CD14-positive monocyte (primary cell): Measurements from ENCODE around the gene DLG1. TPM values are rescaled to one million over a fixed set of nuclear protein-coding genes. Genes with fewer than 3 reads are reported as not detected.

Experiments used
- DNase-seq, 3 donors: peaks; one replicate each; pipeline ENCODE4 v3.0.0-alpha.2; 2011 to 2022
- H2AFZ ChIP-seq: 2 replicates; pipeline ENCODE4 v1.6.0; 2012; ENCODE audit warnings: mild to moderate bottlenecking, low read depth, low read length, inconsistent platforms; ENCODE audit not compliant: insufficient read depth, poor library complexity, severe bottlenecking
- H3K27ac ChIP-seq, 2 donors: 1 replicate in 1 of 2; 2 replicates in 1 of 2; pipeline ENCODE4 v1.5.1; 2012 to 2013; ENCODE audit warnings: low read length in 2 of 2, control low read depth in 1 of 2, inconsistent platforms in 1 of 2, low read depth in 1 of 2, mild to moderate bottlenecking in 1 of 2
- H3K27me3 ChIP-seq, 2 donors: one replicate each; pipeline versions ENCODE4 v1.6.0 to v1.6.1; 2011 to 2013; ENCODE audit warnings: low read length in 2 of 2; ENCODE audit not compliant: control insufficient read depth in 2 of 2, insufficient read depth in 2 of 2
- H3K36me3 ChIP-seq, 2 donors: replicated peaks in 1 of 2; 1 replicate in 1 of 2; 2 replicates in 1 of 2; pipeline versions ENCODE4 v1.5.1 to v1.6.1; 2012 to 2013; ENCODE audit warnings: low read length in 2 of 2, control low read depth in 1 of 2, inconsistent platforms in 1 of 2, mild to moderate bottlenecking in 1 of 2; ENCODE audit not compliant: insufficient read depth in 2 of 2, control insufficient read depth in 1 of 2
- H3K4me1 ChIP-seq, 2 donors: 1 replicate in 1 of 2; 2 replicates in 1 of 2; pipeline versions ENCODE4 v1.5.1 to v1.6.1; 2012 to 2013; ENCODE audit warnings: low read length in 2 of 2, control low read depth in 1 of 2, inconsistent platforms in 1 of 2, mild to moderate bottlenecking in 1 of 2, moderate library complexity in 1 of 2; ENCODE audit not compliant: insufficient read depth in 2 of 2, control insufficient read depth in 1 of 2
- H3K4me2 ChIP-seq: replicated peaks from 2 replicates; pipeline ENCODE3; 2012; ENCODE audit warnings: low read length, moderate library complexity, mild to moderate bottlenecking; ENCODE audit not compliant: poor library complexity, severe bottlenecking; ENCODE audit errors: extremely low read depth
- H3K4me3 ChIP-seq, 3 experiments: fragments of 200-600 bp in 1 of 3; sonication (generic) in 1 of 3; replicated peaks in 1 of 3; 1 replicate in 2 of 3; 2 replicates in 1 of 3; pipeline ENCODE4 v1.5.1; 2011 to 2013; ENCODE audit warnings: low read length in 3 of 3, mild to moderate bottlenecking in 3 of 3, control low read depth in 2 of 3, low read depth in 2 of 3, inconsistent platforms in 1 of 3, moderate library complexity in 1 of 3
- H3K79me2 ChIP-seq: 2 replicates; pipeline ENCODE4 v1.6.0; 2012; ENCODE audit warnings: mild to moderate bottlenecking, control low read depth, inconsistent platforms, low read length, moderate library complexity; ENCODE audit not compliant: insufficient read depth
- H3K9ac ChIP-seq: 2 replicates; pipeline ENCODE4 v1.6.0; 2017; ENCODE audit warnings: low read length, mild to moderate bottlenecking; ENCODE audit not compliant: insufficient read depth, poor library complexity, severe bottlenecking
- H3K9me3 ChIP-seq, 2 donors: replicated peaks in 1 of 2; 1 replicate in 1 of 2; 2 replicates in 1 of 2; pipeline versions ENCODE4 v1.5.1 to v1.6.1; 2012 to 2013; ENCODE audit warnings: low read length in 2 of 2, control low read depth in 1 of 2; ENCODE audit not compliant: control insufficient read depth in 1 of 2, insufficient read depth in 1 of 2
- H4K20me1 ChIP-seq: 2 replicates; pipeline ENCODE4 v1.6.0; 2012; ENCODE audit warnings: mild to moderate bottlenecking, low read length, control low read depth, moderate library complexity; ENCODE audit not compliant: insufficient read depth
- H3K27ac Mint-ChIP-seq, 7 donors: one replicate each; pipeline ENCODE4 v1.8.0; 2020; ENCODE audit warnings: mild to moderate bottlenecking in 7 of 7, mixed read lengths in 7 of 7, moderate library complexity in 6 of 7, inconsistent platforms in 2 of 7
- H3K27me3 Mint-ChIP-seq, 3 donors: one replicate each; pipeline ENCODE4 v1.8.0; 2021 to 2022; ENCODE audit warnings: low read depth in 3 of 3, mild to moderate bottlenecking in 3 of 3, mixed read lengths in 3 of 3, moderate library complexity in 3 of 3, inconsistent platforms in 1 of 3
- H3K36me3 Mint-ChIP-seq, 2 donors: one replicate each; pipeline ENCODE4 v1.8.0; 2020; ENCODE audit warnings: mixed read lengths in 2 of 2, inconsistent platforms in 1 of 2, mild to moderate bottlenecking in 1 of 2
- H3K4me1 Mint-ChIP-seq: one replicate; pipeline ENCODE4 v1.8.0; 2020; ENCODE audit warnings: mild to moderate bottlenecking, mixed read lengths
- H3K4me3 Mint-ChIP-seq, 2 donors: one replicate each; pipeline ENCODE4 v1.8.0; 2020; ENCODE audit warnings: mild to moderate bottlenecking in 2 of 2, mixed read lengths in 2 of 2, moderate library complexity in 1 of 2
- H3K9me3 Mint-ChIP-seq, 7 donors: one replicate each; pipeline ENCODE4 v1.8.0; 2020 to 2022; ENCODE audit warnings: mixed read lengths in 7 of 7, mild to moderate bottlenecking in 6 of 7, moderate library complexity in 6 of 7, inconsistent platforms in 2 of 7
- CTCF ChIP-seq: fragments of 200-600 bp; IDR thresholded peaks from one replicate; pipeline ENCODE4 v1.8.0; 2022; ENCODE audit warnings: antibody characterized with exemption, mild to moderate bottlenecking
- WGBS: methylation state at CpG from one replicate; pipeline ENCODE4 v1.1.5; 2013; ENCODE audit warnings: missing lambda C conversion rate; ENCODE audit not compliant: insufficient coverage; 5-methylcytosine and 5-hydroxymethylcytosine counted together
- intact Hi-C, 2 donors: fragments of 100-400 bp; cut with micrococcal nuclease; formaldehyde crosslinking; loops; one replicate each; pipeline versions ENCODE4 v1.15.0 to v1.15.1; 2023
- polyA plus RNA-seq, 3 donors: library from polyadenylated mRNA; depleted of rRNA in 1 of 3; unstranded in 2 of 3; stranded (reverse) in 1 of 3; fragments of 300-500 nt in 2 of 3; fragments of >200 nt in 1 of 3; fragmentation: Illumina TruSeq in 2 of 3; gene quantifications; 1 replicate in 2 of 3; 2 replicates in 1 of 3; pipeline ENCODE4 v1.2.3, GENCODE V29; 2012 to 2021

Gene DLG1
- polyA plus RNA-seq, 3 donors: 6.5 to 21.9 (median 10.2) TPM

DNA sequence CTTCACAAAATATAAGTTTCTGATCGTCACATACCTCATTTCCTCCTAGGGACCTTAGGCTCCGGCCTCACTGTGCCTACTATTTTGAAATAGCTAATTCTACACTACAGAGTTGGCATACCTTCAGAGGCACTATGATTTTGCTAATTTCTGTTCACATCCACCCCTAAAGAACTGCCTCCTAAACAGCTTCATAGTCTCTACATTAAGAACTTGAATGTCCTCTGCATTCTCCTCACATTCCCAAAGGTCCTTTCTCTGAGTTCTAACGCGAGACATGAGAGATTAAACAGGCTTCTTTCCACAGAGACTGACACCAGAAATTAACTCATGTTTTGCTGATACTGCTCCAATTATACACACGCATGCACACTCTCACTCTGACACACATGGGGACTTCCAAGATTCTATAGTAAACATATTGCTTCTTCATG is 75.5 kb downstream of the DLG1 start:
- Histone ChIP-seq H3K36me3 (no peaks in the 10 kb centered on the region), H3K79me2 (peaks cover 35% of the 10 kb centered on the region), H4K20me1 (peaks cover 28% of the 10 kb centered on the region), H3K4me2 (no peak overlapping the region), H3K9ac (no peak overlapping the region), H3K27me3 (no peaks in the 10 kb centered on the region), H3K27ac (no peak overlapping the region), H3K4me3 (no peak overlapping the region), H3K9me3 (no peaks in the 10 kb centered on the region), H2AFZ (no peak overlapping the region), H3K4me1 (peaks cover 0 to 4% of the 10 kb centered on the region in 2 donors)
- Mint-ChIP-seq H3K27ac (peak overlapping the region in 2 of 7 donors; percentile 5 to 31), H3K4me3 (no peak overlapping the region), H3K27me3 (no peaks in the 10 kb centered on the region), H3K9me3 (no peaks in the 10 kb centered on the region), H3K36me3 (peaks cover 0 to 10% of the 10 kb centered on the region in 2 donors), H3K4me1 (peaks cover 22% of the 10 kb centered on the region)
- 35% methylated on average over 4 of the region's 5 CpGs for WGBS
- DNase-seq: no peak
- TF ChIP-seq CTCF: no peak
- intact Hi-C loops: no loop called here

DNA sequence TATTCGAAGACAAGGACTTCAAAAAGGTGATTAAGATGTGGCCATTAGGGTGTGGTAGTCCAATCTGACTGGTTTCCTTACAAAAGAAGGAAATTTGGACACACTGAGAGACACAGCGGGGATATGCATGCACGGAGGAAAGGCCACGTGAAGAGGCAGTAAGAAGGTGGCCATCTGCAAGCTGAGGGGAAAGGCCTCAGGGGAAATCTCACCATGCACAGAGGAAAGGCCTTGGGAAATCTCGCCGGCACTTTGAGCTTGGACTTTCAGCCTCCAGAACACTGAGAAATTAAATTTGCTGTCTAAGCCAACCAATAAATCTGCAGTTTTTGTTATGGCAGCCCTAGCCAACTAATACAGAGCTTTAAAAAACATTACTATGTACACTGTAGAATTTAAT is 78.8 kb downstream of the DLG1 start:
- peaks cover 27% of the 10 kb centered on the region for H4K20me1 ChIP-seq
- no peaks in the 10 kb centered on the region for H3K27me3 ChIP-seq
- H3K4me3 Mint-ChIP-seq: no peak overlapping the region
- H3K4me2 ChIP-seq: no peak overlapping the region
- peaks cover 0 to 3% of the 10 kb centered on the region in 2 donors for H3K4me1 ChIP-seq
- H3K36me3 ChIP-seq: no peaks in the 10 kb centered on the region
- H3K4me3 ChIP-seq: no peak overlapping the region
- no peaks in the 10 kb centered on the region for H3K9me3 Mint-ChIP-seq
- peak overlapping the region in 1 of 7 donors; percentile 5 for H3K27ac Mint-ChIP-seq
- no peak overlapping the region for H3K9ac ChIP-seq
- DNase-seq: no peak
- H3K9me3 ChIP-seq: no peaks in the 10 kb centered on the region
- H3K36me3 Mint-ChIP-seq: peaks cover 0 to 12% of the 10 kb centered on the region in 2 donors
- peaks cover 27% of the 10 kb centered on the region for H3K79me2 ChIP-seq
- TF ChIP-seq CTCF: no peak
- no peaks in the 10 kb centered on the region for H3K27me3 Mint-ChIP-seq
- WGBS: 93% methylated on average over 3 of the region's 6 CpGs
- H3K4me1 Mint-ChIP-seq: peaks cover 19% of the 10 kb centered on the region
- intact Hi-C loops: no loop called here
- H2AFZ ChIP-seq: no peak overlapping the region
- no peak overlapping the region for H3K27ac ChIP-seq
